KBM-7 (cell line): ENCODE measurements around the gene POLR3K.
"Not testable (repeated sequence)": the region's sequence is repeated elsewhere in the genome, so short reads cannot be mapped to it uniquely, and the experiment has no call there.

Source experiments
- DNase-seq: peaks from one replicate; pipeline ENCODE4 v3.0.0-alpha.2; 2015
- in situ Hi-C: fragments of 300-500 bp; cut with MboI; formaldehyde crosslinking; loops from 2 replicates; pipeline ENCODE4 v1.14.3; 2020; ENCODE audit warnings: low sequenced_read_pairs, low pct_unique_long_range_greater_than_20kb, mixed read lengths

POLR3K gene

GRCh38 chr16:33154-33876 lies 20.1 kb downstream of the POLR3K start:
- in situ Hi-C loops, DNase-seq: not testable (repeated sequence)

- in situ Hi-C loops, DNase-seq: not testable (repeated sequence)
Measured at GRCh38 chr16:30627-31026, 22.8 kb downstream of the POLR3K start.

GRCh38 chr16:25926-26348 lies 27.5 kb downstream of the POLR3K start:
- DNase-seq, in situ Hi-C loops: not testable (repeated sequence)

GRCh38 chr16:24151-24550 lies 29.3 kb downstream of the POLR3K start:
- DNase-seq, in situ Hi-C loops: not testable (repeated sequence)

- in situ Hi-C loops, DNase-seq: not testable (repeated sequence)
Measured at GRCh38 chr16:20886-21285, 32.5 kb downstream of the POLR3K start.

GRCh38 chr16:17062-17765 lies 36.2 kb downstream of the POLR3K start:
- in situ Hi-C loops, DNase-seq: not testable (repeated sequence)

- DNase-seq, in situ Hi-C loops: not testable (repeated sequence)
Measured at GRCh38 chr16:10772-11171, 42.6 kb downstream of the POLR3K start.

GRCh38 chr16:9903-10665 lies 43.3 kb downstream of the POLR3K start:
- DNase-seq, result peak; percentile 51
- in situ Hi-C loops, result no loop called here
